HEK293 (cell line): ENCODE data around the gene FAM13B.

Source experiments
- CTCF ChIP-seq: fragments of 450-650 bp; formaldehyde crosslinking; IDR thresholded peaks from 2 replicates; pipeline ENCODE4 v1.5.1; 2016; ENCODE audit warnings: missing biosample characterization, missing genetic modification characterization
- ZNF292 ChIP-seq: fragments of 450-650 bp; formaldehyde crosslinking; IDR thresholded peaks from 2 replicates; pipeline ENCODE4 v1.5.1; 2016; ENCODE audit warnings: low read depth, missing biosample characterization, missing genetic modification characterization, borderline replicate concordance

- TF ChIP-seq ZNF292 (tag by site-specific recombination) (no peak), CTCF (tag by site-specific recombination) (no peak)
Observed at GRCh38 chr5:137935694-137936093, 97.2 kb downstream of the FAM13B start.
